Fibroblast of villous mesenchyme (primary cell): ENCODE data around the gene CYP3A5. TPM values are rescaled to one million over a fixed set of nuclear protein-coding genes. Genes with fewer than 3 reads are reported as not detected.

ENCODE experiments used
- DNase-seq: peaks from one replicate; pipeline ENCODE4 v3.0.0-alpha.2; 2010; ENCODE audit warnings: low read depth
- H3K4me3 ChIP-seq: 2 replicates; pipeline ENCODE4 v1.5.1; 2011; ENCODE audit warnings: low read depth, mild to moderate bottlenecking, low read length
- CTCF ChIP-seq: IDR thresholded peaks from 2 replicates; pipeline ENCODE4 v1.5.1; 2012; ENCODE audit warnings: low read depth, mild to moderate bottlenecking, low read length; ENCODE audit not compliant: insufficient read depth
- total RNA-seq: library from RNA; depleted of rRNA; stranded (reverse); fragments of >200 nt; gene quantifications from 2 replicates; pipeline ENCODE4 v1.2.3, GENCODE V29; 2012

Gene CYP3A5
- total RNA-seq, 1 donor: 0.43 TPM

GRCh38 chr7:99615989-99616358, 63.8 kb downstream of the CYP3A5 start:
- DNase-seq: no peak
- TF ChIP-seq CTCF: no peak
- H3K4me3 ChIP-seq: peak overlapping the region; percentile 94

GRCh38 chr7:99614495-99614894, 65.3 kb downstream of the CYP3A5 start:
- no peak overlapping the region for H3K4me3 ChIP-seq
- no peak for DNase-seq
- no peak for TF ChIP-seq CTCF

- no peak overlapping the region for H3K4me3 ChIP-seq
- DNase-seq: no peak
- no peak for TF ChIP-seq CTCF
Measured at GRCh38 chr7:99607548-99607947, 72.2 kb downstream of the CYP3A5 start.

GRCh38 chr7:99606531-99606930, 73.3 kb downstream of the CYP3A5 start:
- DNase-seq: no peak
- no peak overlapping the region for H3K4me3 ChIP-seq
- no peak for TF ChIP-seq CTCF

- DNase-seq: no peak
- H3K4me3 ChIP-seq: no peak overlapping the region
- TF ChIP-seq CTCF: no peak
Measured at GRCh38 chr7:99605527-99605926, 74.3 kb downstream of the CYP3A5 start.

- DNase-seq: no peak
Measured at GRCh38 chr7:99601656-99602310, 78.0 kb downstream of the CYP3A5 start.

More at GRCh38 chr7:99601656-99602310, 78.0 kb downstream of the CYP3A5 start:
- no peak for TF ChIP-seq CTCF
- no peak overlapping the region for H3K4me3 ChIP-seq
